Posterior cingulate gyrus (tissue), 11 donors: ENCODE data around the gene IFT57.

ENCODE experiments used
- DNase-seq, 10 donors: peaks; one replicate each; pipeline versions ENCODE4 v3.0.0 to v3.0.0-alpha.2; 2020 to 2021; ENCODE audit warnings: mixed read lengths in 3 of 10
- intact Hi-C: fragments of 100-400 bp; cut with DNase I; formaldehyde crosslinking; loops from one replicate; pipeline ENCODE4 v1.15.1; 2023

Gene IFT57

DNA sequence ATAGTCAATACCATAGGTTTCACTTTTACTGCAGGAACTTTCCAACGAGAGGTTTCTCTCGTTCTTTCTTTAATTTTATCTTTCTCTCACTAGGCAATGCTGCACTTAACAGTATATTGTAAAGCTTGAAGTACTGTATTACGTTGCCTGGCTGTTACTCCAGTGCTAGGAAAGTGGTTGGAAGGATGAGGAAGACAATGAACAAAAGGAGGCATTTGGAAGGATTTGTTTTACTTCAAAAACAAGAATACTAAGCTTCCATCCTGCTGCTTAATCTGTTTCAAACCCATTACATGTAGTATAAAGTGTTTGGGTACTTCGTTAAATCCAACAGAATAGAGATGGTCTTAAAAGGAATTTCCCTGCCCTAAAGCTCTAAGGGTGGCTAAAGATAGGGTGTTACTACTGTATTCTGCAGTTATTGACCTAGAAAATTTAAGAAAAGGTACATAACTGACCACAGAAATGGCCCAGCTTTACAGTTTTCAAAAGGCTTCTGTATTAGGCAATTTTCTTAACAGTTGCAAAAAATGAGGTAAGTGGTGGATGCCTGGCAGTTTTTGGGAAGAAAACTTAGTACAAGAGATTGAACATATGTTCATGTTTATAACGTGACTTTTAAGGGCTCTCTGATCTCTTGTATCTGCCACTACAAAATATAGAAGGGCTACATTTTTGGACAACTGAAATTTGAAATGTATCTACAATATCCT, 785 bp upstream of the IFT57 start:
- DNase-seq = no peak
- intact Hi-C loops = loop anchor here (2.0 to 10.0 kb wide), 2 partner anchors 130 to 252 kb away; no protein-coding TSS in a partner anchor

DNA sequence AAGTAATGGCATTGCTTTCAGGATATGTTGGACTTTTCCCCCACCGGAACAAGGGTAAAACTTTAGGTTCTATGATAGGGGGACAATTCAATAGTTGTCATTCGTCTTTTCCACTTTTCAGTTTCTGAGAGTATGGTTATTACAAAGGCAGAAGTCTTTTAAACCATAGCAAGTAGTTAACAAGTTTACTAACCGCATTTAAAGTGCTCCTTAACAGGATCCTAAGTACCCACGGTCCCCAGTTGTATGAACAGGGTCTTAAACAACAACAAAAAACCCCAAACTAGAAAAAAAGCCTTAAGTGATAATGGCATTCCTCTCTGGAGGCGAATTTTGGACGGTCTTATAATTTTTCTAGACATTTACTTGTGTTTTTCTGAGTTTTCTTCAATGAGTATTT, 831 bp downstream of the IFT57 start:
- no peak for DNase-seq
- intact Hi-C loops = loop anchor here (10.0 kb wide), 1 partner anchor 253 kb away; no protein-coding TSS in a partner anchor

DNA sequence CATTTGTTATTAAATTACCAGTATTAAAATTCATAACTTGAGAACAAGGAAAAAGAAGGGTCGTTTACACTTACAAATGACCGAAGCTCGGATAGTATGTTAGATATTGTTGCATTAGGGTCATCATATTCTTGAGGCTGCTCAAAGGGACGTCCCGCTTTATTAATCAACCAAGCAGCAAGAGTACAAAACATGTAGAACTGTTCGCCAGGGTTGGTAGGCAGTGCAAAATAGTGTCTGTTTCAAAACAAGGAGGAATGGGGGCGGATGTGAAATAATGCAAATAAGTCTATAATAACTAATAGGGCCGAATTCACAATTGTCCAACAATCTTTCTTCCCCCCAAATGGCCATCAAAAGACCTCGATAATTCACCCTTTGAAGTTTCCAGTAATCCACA, 2.9 kb downstream of the IFT57 start:
- no peak for DNase-seq
- intact Hi-C loops = no loop called here

DNA sequence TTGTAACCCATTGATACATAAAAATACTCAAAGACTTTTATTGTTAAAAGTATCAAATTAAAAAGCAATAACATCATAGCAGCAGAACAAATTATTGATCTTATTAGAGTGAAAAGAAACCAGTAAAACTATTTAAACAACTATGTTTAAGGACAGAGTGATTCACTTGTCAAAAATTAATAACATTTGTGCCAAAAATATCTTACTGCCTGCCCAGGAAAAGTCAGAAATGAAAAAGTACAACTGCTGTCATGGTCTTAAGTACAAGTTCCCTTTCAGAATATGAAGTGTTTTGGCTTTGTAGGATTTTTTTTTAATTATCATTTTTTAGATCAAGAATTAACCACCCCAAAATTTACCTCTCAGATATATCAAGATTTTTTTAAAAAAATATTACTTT, 3.4 kb downstream of the IFT57 start:
- intact Hi-C loops = no loop called here
- no peak for DNase-seq

DNA sequence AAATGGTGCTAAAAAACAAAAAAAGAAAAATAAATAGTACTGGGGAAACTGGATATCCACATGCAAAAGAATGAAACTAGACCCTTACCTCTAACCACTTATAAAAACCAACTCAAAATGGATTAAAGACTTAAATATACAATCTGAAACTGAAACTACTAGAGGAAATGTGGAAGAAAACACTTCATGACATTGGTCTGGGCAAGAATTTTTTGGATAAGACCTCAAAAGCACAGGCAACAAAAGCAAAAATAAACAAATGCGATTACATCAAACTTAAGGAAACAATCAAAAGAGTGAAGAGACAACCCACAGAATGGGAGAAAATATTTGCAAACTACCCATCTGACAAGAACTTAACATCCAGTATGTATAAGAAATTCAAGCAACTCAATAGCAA, 6.4 kb downstream of the IFT57 start:
- no peak for DNase-seq
- intact Hi-C loops = no loop called here

DNA sequence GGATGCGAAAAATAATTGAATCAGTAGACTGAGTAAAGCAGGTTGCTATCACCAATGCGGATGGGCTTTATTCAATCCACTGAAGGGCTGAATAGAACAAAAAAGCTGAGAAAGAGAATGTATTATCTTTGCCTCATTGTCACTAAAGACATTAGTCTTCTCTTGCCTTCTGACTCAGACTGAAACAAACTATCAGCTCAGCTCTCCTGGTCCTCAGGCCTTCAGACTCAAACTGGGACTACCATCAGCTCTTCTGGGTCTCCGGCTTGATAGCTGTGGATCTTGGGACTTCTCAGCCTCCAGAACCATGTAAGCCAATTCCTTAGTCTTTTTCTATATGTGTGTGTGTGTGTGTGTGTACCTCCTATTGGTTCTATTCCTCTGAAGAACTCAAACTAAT, 12.6 kb downstream of the IFT57 start:
- intact Hi-C loops = no loop called here
- DNase-seq = no peak

DNA sequence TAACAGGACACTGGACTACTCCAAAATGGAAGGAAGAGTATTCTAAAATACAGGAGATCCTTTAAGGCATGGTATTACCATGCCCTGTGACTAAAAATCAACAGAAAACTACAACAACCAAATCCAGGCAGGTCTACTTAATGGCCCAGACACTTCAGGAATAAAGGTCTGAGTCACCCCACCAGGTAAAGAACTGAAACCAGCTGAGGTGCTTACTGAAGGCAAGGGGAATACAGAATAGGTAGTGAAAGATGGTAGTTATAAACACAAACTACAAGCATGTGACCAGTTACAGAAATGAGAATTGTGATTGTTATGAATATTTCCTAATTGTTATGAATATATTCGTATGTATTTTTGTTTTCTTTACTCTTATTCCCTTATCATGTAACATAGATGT, 13.4 kb downstream of the IFT57 start:
- no peak for DNase-seq
- intact Hi-C loops = no loop called here

DNA sequence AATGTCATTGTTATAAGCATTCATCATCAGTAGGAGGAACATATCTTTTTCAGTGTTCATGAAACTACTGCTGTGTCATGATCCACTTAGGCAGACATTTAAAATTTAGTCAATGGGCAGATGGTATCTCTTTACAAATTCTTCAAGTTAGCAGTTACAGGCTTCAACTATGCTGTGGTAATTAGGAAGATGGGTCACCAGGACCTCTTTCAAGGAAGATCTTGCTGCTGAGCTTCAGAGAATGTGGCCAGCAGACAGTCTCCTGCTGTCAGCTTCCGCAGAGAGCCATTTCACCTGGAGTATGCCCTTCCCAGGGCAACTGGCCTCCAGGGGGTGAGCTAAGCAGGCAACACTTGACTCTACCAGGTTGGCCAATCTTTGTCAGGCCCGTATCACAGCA, 19.4 kb downstream of the IFT57 start:
- intact Hi-C loops = no loop called here
- no peak for DNase-seq

DNA sequence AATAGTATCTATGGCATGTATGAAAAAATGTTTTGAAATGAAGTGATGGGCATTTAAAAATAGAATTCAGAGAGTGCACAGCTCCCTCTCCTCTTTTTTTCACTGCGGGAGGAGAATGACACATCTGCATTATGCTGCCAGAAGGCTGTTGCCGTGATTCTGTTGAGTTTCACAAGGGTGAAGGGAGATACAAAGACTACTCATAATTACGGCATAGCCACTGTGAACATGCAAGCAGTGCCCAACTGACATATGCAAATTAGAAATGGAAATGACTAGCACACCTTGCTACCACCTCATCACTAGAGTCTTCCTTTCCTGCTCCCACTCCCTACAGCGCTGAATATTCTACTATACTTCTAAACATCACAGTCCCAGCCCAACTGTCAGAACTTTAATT, 20.1 kb downstream of the IFT57 start:
- DNase-seq = no peak
- intact Hi-C loops = no loop called here

DNA sequence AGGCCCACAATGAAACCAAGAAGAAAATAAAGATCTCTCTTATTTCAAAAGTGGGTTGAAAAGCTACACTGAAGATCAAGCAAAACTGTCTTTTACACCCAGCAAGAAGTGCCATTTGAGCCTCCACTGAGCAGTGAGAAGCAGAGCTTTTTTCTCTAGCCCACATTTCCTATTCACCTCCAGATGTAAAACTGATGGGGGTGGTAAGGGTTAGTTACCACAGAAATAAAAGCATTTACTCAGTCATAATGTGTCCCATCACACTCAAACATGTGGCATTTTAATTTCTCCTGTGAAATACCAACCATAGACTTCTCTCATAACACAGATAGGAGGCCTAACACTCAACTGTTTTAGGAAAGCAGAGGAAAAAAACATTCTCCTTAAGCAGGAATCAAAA, 21.0 kb downstream of the IFT57 start:
- DNase-seq = no peak
- intact Hi-C loops = no loop called here

DNA sequence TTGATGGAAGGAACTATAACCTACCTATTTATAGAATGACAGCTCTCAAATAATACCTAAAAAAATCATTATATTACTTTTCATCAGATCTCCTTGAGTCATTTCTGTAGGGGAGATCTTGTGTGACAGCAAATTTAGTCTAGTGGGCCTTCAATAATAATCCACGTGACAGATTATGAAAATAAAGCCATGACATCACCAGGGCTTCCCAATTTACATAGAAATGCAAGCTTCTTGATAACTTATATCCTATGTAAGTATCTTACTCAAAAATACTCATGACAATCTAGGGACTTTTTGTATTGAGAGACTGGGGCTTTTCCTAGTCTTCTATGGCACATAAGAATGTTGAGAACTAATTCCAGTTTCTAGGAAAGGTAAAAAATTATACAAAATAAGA, 21.6 kb downstream of the IFT57 start:
- intact Hi-C loops = no loop called here
- DNase-seq = no peak

DNA sequence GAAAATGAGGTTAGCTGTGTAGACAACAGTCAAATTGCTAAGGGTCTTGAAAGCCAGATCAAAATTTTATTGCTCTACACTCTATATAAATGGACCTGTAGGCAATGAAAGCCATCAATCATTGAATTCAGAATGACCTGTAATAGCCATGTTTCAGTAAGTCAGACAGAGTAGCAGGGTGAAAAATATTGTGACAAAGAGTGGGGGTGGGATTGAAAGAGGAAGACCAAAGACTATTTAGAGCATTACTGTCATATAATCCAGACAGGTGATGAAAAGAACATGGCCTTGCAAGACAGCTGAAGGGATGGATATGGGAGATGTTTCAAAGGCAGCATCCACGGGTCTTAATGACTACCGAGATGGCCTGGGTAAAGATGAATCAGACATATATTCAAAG, 22.2 kb downstream of the IFT57 start:
- intact Hi-C loops = no loop called here
- DNase-seq = no peak

DNA sequence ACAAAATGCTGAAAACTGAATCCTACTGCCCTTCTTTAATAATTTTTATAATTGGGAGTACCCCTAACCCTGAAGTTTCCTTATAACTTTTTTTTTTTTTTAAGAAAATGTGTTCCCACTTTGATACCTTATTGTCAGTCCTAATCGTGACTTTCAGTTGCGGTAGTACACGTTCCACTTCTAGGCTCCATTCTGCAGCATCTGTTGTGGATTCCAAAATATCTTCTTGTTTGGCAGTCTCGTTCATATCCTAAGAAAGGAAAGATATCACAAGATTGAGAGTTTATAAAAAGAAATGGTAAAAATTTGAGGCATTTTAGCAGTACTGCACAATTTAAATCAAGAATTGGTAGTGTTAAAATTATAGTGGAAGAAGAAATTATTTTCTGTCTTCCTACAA, 30.8 kb downstream of the IFT57 start:
- no peak for DNase-seq
- intact Hi-C loops = no loop called here

DNA sequence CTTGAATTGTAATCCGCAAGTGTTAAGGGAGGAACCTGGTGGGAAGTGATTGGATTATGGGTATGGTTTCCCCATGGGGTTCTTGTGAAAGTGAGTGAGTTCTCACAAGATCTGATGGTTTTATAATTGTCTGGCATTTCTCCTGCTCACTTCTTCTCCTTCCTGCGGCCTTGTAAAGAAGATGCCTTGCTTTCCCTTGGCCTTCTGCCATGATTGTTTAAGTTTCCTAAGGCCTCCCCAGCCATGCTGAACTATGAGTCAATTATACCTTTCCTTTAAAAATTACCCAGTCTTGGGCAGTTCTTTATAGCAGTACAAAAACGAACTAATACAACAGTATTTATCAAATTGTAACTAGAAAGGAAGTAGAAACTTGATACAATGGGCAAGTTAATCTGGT, 31.9 kb downstream of the IFT57 start:
- intact Hi-C loops = no loop called here
- no peak for DNase-seq

DNA sequence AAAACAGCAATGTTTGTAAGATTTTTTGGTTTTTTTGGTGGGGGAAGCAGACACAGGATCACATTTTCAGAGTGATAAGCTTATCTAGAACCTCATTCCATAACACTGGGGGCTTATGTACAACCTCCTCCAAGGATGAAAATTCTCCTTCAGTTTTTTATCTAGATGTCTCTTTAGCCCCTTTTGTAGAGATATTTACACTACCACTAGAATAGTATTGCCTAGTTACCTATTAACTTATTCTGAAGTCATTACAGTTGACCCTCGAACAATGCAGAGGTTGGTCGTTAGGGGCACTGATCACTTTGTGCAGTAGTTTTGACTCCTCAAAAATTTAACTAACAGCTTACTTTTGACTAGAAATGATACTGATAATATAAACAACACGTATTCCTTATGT, 32.8 kb downstream of the IFT57 start:
- DNase-seq = no peak
- intact Hi-C loops = no loop called here

DNA sequence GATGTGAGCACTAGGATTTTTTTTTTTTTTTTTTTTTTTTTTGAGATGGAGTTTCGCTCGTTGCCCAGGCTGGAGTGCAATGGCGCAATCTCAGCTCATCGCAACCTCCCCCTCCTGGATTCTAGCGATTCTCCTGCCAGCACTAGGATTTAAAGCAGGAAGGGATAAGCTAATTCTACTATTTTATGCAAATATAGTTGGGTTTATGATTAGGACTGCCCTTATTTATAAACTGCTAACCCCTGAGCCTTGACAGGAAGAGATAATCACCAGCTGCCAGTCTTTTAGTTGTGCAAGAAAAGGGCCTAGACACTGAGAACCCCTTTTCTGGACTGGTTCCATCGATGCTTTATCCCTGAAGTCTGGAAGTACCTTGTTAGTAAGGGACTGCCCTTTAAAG, 36.7 kb downstream of the IFT57 start:
- no peak for DNase-seq
- intact Hi-C loops = no loop called here

DNA sequence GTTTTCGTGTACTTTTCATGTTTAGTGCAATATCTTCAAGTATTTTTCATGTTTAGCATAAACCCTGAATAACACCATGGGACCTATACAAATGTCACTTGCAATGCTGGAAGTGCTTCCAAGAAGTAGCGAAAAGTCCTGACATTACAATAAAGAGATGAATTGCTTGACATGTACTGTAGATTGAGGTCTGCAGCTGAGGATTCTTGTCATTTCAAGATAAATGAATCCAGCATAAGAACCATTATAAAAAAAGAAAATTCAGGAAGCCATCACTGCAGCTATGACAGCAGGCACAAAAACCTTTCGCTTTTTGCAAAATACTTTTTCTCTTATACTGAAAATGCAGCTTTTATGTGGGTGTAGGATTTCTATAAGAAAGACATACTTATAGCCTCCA, 37.4 kb downstream of the IFT57 start:
- no peak for DNase-seq
- intact Hi-C loops = no loop called here

DNA sequence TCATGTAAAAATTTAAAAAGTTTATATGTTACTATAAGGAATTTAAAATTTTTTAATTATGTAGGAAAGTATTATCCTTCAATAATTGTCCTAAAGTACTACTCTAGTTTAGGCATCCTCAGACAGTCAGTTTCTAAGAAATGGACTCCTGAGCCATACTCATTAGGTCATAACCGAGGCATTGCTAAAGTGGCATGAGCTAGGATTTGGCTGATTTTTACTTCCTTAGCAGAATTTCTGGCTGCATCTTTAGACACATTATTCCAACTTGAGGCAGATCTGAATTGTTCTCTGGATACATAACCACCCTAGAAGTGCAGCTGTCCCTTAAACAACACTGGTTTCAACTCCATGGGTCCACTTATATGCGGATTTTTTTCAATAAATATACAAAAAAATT, 38.3 kb downstream of the IFT57 start:
- DNase-seq = no peak
- intact Hi-C loops = no loop called here

DNA sequence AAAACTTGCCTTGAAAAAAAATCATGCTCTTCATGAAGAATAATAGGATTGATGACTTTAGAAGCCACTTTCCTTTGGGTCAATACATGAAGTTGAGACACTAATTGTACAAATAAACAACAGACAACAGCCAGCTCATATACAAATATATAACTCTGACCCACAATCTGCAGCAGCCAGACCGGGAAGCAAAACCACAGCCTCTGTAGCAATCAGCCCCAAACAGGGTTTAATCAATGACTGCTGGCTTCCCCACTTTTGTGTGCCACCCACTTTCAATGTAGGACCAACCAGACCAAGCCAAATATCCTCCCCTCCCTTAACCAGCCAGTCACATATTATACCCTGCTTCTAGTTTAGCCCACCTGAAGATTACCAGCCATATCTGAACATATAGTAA, 39.0 kb downstream of the IFT57 start:
- no peak for DNase-seq
- intact Hi-C loops = no loop called here

DNA sequence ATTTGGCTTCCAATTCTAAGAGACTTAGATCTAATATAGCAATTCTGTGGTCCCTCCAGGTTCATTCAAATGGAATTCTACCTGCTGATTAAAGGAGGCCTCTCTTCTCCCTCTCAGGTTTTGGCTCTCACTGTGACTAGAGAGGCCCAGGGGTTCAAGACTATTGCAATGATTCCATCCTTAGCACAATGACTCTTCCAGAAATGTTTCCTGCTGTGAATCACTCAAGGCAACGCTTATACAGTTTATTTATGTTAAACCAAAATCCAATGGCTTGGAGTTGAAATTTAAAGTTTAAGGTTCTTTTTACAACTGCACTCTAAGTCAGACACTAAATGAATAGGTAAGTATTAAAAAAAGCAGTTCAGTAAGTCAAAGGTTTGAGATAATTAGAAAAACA, 39.9 kb downstream of the IFT57 start:
- no peak for DNase-seq
- intact Hi-C loops = no loop called here

DNA sequence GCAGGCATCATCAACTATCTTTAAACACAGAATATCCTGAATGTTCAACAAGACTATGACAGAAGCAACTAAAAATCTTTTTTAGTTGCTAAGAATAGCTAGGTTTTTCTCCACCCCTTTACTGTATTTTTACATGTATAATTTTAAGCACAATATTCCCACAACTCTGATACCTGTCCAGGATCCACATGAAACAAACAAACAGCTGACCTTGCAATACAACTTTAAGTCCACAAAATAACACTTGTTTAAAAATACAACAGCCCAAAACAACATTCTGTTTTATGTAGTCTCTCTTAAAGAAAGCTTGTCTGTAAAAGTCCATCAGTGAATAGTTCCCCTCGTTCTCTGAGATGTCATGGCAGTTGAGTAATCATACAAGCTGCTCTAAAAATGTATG, 41.1 kb downstream of the IFT57 start:
- no peak for DNase-seq
- intact Hi-C loops = no loop called here

DNA sequence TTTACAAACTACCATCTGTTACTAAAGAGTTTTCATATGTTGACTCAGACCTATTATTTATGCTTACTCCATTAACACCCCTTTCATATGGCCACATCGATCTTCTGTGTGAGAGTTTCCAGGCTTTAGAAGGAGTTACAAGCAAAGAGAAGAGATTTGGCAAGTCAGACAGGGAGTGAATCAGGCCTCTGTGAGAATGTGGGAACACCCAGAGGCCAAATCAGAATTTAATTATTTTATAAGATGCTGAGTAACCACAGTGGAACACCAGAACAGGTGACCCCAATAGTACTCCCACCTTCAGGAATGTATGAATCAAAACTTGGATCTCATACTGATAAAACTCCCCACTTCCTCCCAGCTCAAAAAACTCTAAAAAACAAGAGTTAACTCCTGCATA, 42.0 kb downstream of the IFT57 start:
- no peak for DNase-seq
- intact Hi-C loops = no loop called here

DNA sequence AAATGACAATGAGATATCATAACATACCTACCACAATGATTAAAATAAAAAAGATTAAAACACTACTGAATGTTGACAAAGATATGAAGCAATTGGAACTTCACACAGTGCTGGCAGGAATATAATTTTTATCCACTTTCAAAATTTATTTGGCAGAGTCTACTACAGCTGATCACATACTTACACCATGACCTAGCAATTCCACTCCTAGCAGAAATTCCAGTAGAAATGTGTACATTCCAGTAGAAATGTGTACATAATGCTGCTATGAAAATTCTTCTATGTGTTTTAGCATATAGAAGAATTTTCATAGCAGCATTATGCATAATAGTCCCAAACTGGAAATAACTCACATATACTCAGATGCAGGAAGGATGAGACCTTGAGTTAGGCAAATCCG, 43.5 kb downstream of the IFT57 start:
- intact Hi-C loops = no loop called here

More for the DNA sequence above, 43.5 kb downstream of the IFT57 start:
- DNase-seq = no peak
